Measurements from ENCODE around the gene BCLAF1.
"Not testable (repeated sequence)": the region's sequence is repeated elsewhere in the genome, so short reads cannot be mapped to it uniquely, and the experiment has no call there.

The BCLAF1 gene

DNA sequence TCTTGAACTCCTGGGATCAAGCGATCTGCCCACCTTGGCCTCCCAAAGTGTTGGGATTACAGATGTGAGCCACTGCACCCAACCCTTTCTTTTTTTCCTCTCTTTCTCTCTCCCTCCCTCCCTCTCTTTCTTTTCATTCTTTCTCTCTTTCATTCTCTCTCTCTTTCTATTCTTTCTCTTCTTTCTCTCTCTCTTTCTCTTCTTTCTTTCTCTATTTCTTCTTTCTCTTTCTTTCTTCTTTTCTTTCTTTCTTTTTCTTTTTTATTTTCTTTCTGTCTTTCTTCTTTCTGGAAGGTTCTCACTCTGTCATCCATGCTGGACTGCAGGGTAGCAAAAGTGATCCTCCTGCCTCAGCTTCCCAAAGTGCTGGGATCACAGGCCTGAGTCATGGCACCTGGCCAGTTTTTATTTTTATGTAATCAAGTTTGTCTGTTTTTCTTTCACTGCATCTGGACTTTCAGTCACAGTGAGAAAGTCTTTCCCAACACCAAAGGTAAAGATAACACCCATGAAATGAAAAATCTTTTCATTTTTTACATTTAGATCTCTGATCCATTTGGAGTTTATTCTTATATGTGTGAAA is 20.2 kb upstream of the BCLAF1 start:
- DNase-seq (ENCODE audit: low read depth): no peak

DNA sequence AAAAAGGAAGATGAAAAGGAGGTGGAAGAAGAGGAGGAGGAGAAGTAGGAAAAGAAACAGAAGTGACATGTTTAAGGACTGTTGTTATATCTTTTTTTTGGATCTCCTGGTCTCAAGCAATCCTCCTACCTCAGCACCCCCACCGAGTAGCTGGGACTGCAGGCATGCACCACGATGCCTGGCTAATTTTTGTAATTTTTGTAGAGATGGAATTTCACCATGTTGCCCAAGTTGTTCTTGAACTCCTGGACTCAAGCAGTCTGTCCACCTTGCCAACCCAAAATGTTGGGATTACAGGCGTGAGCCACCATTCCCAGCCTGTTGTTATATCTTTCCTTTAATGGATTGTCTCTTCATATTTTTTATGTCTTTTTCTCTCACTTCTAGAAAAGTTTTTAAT is 19.5 kb upstream of the BCLAF1 start:
- DNase-seq (ENCODE audit: low read depth): no peak

DNA sequence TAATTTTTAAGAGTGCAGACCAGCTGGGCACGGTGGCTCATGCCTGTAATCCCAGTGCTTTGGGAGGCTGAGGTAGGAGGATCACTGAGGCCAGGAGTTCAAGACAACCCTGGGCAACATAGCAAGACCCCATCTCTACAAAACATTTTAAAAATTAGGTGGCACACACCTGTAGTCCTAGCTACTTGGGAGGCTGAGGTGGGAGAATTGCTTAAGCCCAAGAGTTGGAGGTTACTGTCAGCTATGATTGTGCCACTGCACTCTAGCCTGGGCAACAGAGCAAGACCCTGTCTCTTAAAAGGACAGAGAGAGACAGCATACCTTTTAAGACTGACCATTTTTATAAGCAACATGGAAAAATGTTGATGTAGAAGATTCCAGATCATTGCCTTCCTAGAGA is 18.8 kb upstream of the BCLAF1 start:
- DNase-seq (ENCODE audit: low read depth): not testable (repeated sequence)

DNA sequence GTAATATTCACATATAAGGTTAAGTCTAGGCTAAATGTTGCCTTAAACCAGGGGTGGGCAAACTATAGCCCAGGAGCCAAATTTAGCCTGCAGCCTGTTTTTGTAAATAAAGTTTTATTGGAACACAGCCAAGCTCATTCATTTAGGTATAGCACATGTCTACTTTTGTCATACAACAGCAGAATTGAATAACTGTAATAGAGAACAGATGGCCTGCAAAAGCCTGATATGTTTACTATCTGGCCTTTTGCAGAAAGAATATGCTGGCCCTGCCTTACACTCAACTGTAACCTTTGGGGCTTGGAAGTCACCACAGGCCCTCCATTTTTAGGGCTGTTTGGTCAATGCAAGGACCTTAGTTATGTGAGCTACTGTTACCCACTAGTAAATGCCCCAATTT is 17.7 kb upstream of the BCLAF1 start:
- no peak for DNase-seq (ENCODE audit: low read depth)

DNA sequence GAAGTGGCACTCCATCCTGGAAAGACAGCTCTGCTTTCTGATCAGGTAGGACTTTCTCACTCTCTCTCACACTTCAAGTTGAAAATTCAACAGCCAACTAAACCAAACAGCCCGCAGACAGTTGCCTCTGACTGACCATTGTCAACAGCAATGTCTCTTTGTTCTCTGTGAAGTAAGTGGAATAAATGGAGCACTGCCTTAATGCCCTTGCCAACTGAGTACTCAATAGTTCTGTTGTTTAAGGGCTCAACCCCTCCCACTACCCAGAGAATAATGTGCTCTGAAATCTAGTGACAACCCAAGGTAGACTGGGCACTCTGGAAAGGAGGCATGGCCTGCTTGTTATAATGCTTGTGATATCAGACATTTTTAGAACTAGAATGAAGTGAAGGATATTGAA is 16.8 kb upstream of the BCLAF1 start:
- no peak for DNase-seq (ENCODE audit: low read depth)

DNA sequence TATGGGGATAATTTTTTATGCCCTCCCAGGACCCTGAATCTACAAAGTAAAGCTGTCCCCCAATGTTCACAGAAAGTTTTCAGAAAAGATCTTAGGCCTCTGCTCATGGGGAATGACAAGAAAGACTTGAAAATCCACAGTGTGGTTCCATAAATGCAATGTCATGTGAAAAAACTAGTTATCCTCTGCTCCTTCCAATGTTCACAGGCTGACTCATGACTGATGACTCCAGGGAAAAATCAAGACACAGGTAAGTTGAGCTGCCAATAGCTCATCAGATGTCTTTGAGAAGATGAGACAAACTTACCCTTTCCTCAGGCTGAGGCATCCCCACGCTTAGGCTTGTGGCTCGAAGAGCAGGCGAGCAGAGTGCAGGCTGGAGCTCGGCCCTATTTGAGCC is 14.8 kb upstream of the BCLAF1 start:
- no peak for DNase-seq (ENCODE audit: low read depth)

DNA sequence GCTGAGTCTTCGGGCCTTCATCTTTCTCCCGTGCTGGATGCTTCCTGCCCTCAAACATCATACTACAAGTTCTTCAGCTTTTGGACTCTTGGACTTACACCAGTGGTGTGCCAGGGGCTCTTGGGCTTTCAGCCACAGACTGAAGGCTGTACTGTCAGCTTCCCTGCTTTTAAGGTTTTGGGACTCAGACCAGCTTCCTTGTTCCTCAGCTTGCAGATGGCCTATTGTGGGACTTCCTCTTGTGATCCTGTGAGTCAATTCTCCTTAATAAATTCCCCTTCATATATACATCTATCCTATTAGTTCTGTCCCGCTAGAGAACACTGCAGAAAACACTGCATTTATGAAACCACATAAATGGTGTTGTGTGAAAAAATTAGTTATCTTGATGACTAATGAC is 13.9 kb upstream of the BCLAF1 start:
- DNase-seq (ENCODE audit: low read depth): no peak

DNA sequence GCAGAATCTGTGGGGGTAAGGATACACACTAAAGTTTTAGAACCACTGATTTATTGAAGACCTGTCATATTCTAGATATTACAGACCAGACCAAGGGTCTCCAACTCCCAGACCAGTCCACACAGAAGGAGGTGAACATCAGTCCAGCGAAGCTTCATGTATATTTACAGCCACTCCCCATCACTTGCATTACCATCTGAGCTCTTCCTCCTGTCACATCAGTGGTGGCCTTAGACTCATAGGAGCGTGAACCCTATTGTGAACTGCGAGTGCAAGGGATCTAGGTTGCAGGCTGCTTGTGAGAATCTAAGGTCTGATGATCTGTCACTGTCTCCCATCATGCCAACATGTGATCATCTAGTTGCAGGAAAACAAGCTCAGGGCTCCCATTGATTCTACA is 5.0 kb upstream of the BCLAF1 start:
- DNase-seq (ENCODE audit: low read depth): no peak

DNA sequence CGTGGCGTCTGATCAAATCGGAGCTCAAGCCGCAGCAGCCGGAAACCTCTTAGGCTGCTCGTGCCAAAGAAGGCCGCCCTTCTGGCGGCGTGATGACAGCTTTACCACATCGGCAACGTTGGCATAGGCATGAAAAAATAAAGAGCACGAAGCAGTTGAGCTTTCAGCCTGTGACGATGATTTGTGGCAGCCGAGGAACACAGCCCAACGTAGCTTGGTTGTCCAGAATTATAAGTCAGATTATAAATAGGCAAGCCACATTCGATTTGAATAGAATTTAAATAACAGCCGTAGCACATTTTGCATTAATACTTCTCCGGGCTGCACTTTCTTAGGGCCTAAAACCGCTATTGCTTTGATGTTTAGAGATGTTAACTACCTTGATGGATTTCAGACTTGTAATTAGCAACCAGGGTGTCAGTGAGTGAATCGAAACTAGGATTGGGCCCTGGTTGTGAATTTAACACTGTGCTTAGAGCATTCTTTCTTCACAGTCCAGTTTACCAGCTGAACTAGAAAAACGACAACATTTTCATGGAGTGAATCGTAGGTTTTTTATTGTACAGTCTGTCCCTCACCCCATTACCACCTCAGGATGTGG is 864 bp upstream of the BCLAF1 start:
- peak; percentile 87 for DNase-seq (ENCODE audit: low read depth)

DNA sequence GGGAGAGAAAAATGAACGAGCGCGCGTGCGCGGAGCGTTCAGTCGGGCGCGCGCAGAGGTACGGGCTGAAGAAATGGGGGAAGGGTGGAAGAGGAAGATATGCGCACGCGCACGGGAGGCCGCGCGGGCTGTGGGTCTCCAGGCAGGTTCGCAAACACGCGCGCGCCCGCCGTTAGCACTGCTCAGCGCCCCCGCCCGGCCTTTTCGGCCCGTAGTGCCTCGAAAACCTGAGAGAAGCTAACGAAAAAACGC is 393 bp downstream of the BCLAF1 start:
- peak; percentile 64 for DNase-seq (ENCODE audit: low read depth)

DNA sequence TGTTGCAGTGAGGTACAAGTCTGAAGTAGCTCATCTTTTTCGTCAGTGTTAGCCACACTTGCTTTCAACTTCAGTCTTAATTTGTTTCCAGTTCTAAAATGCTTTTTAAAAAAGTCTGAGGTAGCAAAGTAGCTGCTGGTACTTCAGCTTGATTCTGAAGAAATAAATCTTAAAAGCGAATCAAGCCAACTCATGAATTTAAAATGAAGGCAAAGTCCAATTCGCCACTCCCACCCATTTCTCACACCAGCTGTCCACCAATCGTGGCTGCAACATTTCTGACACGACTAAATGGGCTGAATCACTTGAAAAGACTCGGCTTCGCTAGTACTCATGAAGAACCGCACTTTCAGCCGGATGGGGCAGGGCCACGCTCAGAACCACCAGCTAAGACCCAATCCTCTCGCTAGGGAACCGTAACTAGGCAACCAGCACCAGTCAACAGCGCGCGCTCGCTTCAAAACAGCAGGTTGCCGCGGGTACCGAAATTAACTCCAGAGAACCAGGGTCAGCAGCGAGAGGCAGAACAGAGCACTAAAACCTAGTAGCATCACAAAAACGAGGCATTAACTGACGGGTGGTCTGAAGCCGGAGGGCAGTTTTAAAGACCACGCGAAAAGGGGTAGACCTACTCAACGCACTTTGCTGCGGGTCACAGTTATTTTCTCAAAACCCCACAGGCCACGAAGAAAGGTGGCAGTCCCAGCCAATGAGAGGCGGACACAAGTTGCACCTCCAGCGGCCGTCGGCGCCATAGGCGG is 900 bp downstream of the BCLAF1 start:
- peak; percentile 99 for DNase-seq (ENCODE audit: low read depth)

DNA sequence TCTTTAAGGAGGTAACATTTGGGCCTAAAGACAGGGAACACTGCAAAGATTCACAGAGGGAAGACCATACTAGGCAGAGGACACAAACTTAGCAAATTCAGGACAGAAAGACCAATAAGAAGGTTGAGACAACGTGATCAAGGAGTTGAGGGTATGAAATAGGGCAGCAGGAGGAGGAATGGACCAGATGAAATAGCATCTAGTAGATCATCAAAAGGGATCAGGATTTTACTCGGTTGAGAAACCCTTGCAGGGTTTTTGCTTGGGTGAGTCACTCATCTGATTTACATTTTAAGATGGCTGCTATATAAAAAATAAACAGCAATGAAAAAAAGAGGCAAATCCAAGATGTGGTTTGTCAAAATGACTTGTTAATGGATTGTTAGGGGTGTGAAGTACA is 4.7 kb downstream of the BCLAF1 start:
- DNase-seq (ENCODE audit: low read depth): peak; percentile 15

DNA sequence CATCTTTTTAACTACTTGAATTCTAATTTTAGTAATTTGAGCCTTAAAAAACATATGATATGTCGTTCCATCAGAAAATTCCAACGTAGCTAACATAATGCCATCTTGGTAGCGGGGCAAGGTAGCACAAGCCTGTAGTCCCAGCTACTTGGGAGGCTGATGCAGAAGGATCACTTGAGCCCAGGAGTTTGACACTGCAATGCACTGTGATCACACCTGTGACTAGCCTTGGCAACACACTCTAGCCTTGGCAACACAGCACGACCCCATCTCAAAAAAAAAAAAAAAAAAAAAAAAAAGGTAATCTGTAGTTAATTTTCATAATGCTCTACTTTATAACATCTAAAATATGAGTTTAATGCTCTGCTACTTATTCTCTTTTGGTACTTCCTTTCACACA is 6.7 kb downstream of the BCLAF1 start:
- no peak for DNase-seq (ENCODE audit: low read depth)

DNA sequence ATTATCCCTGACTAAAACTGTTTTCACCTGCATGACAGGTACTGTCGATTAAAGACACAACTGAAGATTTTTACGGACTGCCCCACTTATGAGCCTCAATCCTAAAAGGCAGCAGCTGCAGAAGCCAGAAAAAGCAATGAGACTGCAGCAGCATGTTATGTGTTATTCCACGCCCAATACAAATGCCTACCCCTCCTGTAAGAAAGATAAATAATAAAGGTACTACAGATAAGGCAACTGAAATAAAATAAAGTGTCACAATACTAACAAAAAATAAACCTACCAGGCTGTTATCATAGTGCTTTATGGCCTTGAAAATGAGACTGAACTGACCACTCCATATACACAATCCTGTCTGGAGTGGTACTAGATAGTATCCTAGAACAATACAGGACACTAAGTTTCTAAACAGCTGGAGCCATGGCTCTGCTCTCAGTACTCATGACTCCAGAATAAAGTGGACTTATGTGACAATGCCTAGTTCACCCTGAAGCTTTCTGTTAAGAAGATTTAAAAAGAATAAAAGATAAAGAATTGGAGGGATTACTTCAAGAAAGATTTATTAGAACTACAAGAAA is 9.5 kb downstream of the BCLAF1 start:
- no peak for DNase-seq (ENCODE audit: low read depth)

DNA sequence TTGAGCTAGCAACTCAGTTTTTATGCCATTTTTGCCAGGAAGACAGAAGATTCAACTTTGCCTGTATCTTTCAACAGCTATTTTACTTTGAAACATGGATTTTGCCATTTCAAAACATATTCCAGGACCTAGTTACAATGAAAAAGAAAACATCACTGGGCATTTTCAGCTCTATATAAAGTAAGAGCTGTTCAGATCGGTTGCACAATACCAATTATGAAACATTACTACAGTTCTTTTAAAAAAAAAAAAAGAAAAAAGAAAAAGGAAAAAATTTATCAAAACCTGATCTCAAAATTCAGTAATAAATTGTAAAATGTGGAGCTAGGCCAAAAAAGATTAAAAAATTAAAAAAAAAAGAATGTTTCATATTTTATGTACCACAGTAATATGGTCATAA is 15.6 kb downstream of the BCLAF1 start:
- no peak for DNase-seq (ENCODE audit: low read depth)

DNA sequence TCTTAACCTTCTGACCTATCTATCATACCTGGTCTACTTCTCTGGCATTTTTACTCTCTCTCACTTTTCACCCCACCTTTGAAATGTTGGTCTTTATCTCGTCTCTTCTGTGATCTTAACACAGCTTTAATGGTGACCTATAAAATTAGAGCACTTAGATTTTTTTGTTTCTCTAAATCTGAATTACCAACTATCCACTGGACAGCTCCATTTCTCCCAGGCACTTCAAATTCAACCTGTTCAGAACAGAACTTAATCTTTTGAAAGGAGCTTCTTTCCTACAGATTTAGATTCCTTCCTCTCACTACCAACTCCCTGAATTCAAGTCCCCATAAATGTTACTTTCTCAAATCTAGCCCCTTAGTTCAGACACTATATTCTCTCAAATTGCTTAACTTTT is 24.5 kb downstream of the BCLAF1 start:
- no peak for DNase-seq (ENCODE audit: low read depth)

DNA sequence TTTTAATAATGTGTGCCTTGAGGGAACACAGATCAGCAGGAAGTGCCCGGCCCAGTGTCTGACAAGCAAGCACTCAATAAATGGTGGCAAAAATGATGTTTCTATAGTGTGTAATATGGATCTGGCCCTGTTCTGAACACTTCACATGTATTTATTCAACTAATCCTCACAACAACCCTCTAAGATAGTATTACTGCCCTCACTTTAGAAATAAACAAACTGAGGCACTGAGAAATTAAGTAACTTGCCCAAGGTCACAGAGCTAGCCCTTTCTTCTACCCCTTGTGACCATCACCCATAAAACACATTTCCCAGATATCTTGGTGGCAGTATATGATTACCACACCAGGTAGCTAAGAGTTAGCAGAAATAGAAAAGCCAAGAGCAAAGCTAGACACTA is 26.7 kb downstream of the BCLAF1 start:
- no peak for DNase-seq (ENCODE audit: low read depth)

DNA sequence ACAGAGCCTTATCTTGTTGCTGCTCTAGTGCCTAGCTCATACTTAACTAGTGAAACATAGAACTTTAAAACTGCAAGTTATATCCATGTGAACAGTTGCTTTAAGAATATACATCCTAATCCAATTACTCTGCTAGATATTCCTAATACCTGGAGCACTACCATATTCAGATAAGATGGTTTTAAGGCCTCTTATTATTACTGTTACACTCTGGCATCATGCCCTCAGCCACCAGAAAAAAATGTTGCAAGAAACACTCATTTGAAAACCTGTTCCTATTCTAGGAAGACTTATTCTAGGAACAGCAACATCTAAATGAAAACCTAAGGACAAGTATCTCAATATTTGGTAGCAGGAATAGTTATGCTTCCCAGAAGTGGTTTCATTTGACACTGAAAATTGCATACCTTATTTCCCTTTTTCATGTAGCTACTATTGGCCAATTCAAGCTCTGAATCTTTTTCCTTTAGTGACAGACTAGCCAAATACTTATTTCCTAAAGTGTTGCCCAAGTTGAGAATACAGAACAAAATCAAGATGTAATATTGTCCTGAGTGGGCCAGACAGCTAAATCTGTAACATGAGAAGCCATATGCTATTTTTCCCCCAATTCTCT is 34.7 kb downstream of the BCLAF1 start:
- no peak for DNase-seq (ENCODE audit: low read depth)

DNA sequence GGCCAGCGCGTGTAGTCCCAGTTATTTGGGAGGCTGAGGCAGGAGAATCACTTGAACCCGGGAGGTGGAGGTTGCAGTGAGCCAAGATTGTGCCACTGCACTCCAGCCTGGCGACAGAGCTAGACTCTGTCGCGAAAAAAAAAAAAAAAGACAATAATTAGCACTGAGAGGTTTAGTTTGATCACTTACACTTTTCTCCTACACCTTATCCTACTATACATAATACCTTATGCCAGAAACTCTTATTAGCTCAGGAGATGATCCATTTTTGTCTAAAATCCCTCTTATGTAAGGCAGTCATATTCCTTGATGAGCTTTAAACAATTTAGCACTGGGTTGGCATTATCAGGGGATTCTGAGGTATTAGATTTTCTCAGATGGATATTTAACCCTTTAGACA is 35.9 kb downstream of the BCLAF1 start:
- DNase-seq (ENCODE audit: low read depth): no peak

DNA sequence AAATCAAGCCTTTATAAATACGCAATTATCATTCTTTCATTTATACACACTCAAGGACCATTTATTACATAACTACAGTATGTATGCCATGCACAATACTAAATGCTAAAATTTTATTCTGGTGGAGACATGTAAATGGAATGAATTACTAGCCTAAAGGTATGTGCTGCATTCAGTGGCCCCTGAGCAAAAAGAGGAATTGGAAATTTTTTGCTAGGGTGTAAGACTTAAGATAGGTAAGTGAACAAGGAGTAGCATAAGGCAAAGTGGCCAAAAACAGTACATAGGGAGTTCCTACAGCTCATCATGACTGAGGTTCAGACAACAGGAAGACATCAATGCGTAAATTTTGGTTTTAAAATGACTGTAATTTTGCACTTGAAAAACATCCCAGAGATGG is 37.2 kb downstream of the BCLAF1 start:
- DNase-seq (ENCODE audit: low read depth): no peak

DNA sequence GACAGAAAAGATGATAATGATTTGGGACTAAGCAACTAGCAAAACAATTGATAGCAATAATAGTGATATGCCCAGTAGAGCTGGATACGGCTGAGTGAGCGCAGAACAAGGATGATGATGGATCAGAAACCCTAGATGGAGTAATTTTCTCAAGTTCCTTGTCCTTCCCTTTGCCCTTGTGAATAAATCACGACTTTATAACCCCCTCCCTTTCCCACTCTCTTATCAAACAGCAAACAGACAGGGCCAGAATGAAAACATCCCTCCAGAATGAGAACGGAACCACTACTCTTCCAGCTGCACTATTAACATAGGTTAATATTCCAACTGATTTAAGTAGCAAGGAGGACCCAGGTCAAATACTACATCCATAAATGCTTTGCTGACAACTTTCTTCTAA is 38.3 kb downstream of the BCLAF1 start:
- no peak for DNase-seq (ENCODE audit: low read depth)

DNA sequence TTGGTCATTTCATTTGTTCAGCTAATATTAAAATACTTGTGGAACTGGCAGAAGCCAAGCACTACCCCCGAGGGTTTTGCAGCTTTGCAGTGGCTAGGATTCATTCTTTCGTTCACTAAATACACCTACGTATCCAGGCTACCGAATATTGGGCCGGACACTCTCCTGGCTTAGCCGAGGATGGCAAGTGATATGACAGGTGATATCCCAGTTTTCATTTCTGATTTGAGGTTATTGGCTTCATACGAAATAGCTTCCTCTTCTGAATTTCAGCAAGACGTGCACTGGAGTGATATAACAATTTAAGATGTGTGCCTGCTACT is 39.0 kb downstream of the BCLAF1 start:
- DNase-seq (ENCODE audit: low read depth): no peak

Data from stromal cell of bone marrow (primary cell).